ENCODE data around the gene PPIE.

PPIE gene

GRCh38 chr1:39721664-39722063 is 17.0 kb upstream of the PPIE start:
- no peak for DNase-seq

GRCh38 chr1:39722495-39722894 is 16.2 kb upstream of the PPIE start:
- no peak for DNase-seq

DNA sequence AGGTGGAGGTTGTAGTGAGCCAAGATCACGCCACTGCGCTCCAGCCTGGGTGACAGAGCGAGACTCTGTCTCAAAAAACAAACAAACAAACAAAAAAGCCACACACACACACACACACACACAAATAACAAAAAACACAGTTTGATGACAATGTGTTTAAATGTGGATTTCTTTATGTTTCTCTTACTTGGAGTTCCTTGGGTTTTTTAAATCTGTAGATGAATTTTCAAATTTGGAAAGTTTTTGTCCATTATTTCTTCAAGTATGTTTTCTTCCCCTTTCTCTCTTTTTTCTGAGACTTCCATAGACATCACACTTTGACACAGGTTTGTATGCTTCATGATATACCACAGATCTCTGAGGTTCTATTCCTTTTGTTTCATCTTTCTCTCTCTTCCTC is 12.1 kb upstream of the PPIE start:
- DNase-seq, result no peak

- no peak for DNase-seq
Observed at GRCh38 chr1:39727221-39727931, 11.3 kb upstream of the PPIE start.

- DNase-seq, result no peak
Observed at GRCh38 chr1:39727932-39728317, 10.8 kb upstream of the PPIE start.

DNA sequence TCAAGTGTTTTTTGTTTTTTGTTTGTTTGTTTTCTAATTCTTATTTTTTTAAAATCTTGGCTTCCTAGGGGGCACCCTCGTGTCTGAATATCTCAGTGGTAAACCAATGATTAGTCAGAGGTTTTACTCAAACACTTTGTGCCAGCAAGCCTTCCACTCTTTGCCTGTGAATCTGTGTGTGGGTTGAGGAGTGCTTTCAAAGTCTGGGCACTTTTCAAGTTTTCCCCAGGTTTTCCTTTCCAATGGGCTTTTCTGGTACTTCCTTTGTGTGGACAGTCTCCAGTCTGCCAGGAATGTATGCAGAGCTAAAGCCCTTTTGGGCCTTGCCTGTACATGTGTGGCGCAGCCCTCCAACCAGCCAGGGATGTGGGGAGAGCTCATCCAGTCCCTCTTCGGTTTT is 9.7 kb upstream of the PPIE start:
- no peak for DNase-seq

DNA sequence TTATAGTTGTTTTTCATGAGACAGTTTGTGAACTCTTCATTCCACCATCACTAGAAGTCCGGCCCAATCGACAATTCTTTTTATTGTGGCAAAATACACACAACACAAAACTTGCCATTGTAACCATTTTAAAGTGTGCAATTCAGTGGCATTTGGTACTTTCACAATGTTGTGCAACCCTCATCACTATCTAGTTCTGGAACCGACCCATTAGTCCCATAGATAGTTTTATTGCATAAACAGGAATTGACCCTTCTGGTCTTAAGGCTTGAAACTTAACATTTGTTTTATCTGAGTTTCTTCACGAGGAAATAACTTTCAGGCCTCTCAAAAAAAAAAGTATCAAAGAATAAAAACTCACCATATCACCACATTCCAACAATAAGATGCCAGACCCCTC is 8.8 kb upstream of the PPIE start:
- no peak for DNase-seq

DNA sequence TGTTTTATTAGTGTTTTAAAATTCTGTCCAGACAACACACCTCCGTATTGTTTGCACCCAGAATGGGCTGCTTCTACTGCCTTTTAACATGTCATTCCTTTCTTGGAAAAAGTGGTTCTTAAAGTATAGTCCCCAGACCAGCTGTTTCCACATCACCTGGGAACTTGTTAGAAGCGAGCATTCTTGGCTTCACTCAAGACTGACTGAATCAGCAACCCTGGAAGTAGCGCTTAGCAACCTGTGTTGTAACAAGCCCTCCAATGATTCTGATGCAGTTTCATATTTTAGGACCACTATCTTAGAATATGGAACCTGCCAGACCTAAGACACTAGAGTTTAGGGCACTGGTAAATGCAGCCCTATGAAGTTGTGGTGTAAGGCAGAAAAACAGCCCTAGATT is 6.0 kb upstream of the PPIE start:
- no peak for DNase-seq

DNA sequence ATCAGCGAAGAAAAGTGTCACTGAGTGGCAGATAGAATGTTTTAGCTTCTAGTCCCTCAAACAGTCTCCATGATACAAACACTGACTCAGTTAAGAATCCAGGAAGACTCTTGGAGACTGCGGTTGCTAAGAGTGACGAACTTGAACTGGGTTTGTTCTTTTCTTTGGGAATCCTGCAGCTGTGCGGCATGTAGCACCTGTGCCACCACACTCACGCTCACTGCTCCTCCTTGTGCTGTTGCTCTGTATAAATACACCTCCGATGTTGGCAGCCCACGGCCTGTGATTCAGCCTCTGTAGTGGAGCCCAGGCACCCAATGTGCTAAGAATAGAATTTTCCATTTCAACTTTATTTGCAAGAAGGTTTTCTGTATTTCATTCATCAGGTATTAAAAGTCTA is 5.5 kb upstream of the PPIE start:
- DNase-seq, result no peak

GRCh38 chr1:39735731-39736130 is 3.0 kb upstream of the PPIE start:
- no peak for DNase-seq

DNA sequence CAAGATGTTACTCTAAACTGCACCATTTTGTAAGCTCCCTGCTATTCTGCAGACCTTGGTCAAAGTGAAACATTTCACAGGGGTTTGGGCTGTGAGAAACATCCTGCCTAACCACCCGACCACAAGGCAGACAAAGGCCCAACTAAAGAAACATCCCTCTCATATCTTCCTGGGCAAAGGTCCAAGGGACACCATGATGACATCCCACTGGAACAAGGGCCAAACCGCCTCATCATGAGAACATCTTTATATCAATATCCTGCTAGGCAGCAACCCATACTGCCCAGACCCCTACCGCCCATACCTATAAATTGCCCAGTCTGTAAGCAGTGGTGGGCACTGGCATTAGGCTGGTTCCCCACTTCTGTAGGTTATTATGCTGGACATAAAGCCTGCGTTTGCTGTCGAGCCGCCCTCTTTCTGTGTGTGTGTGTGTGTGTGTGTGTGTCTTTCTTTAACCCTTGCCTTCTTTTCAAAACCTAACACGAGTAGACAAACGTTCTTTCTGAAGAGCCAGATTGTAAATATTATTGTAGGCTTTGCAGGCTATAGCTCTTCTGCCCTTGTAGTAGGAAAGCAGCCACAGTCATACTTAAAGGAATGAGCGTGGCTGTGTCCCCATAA is 1.0 kb upstream of the PPIE start:
- no peak for DNase-seq

DNA sequence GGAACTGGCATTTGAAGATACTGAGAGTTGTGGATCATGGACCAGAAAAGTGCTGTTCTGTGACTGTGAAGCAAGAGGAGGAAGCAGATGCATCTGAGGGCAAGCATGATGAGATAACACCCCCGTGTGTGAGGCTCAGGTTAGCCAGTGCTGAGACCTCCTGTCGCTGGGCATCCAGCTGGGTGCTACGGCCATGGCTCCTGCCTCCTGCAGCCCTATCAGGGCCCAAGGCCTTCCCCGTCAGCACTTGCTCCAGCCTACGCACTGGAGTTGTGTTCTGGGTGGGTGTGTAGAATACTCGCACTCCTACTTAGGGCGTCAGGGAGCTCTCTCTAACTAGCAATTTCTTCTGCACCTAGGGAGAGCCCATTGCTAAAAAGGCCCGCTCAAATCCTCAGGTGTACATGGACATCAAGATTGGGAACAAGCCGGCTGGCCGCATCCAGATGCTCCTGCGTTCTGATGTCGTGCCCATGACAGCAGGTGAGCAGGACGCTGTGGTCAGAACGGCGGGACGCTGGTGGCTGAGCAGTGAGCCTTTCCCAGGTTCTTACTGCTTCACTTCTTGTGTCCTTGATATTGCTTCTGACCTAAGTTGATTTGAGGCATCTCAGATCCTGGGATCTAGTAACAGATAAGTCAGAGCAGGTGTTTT is 6.5 kb downstream of the PPIE start:
- DNase-seq, result no peak

- DNase-seq, result no peak
Observed at GRCh38 chr1:39751595-39751994, 12.9 kb downstream of the PPIE start.

DNA sequence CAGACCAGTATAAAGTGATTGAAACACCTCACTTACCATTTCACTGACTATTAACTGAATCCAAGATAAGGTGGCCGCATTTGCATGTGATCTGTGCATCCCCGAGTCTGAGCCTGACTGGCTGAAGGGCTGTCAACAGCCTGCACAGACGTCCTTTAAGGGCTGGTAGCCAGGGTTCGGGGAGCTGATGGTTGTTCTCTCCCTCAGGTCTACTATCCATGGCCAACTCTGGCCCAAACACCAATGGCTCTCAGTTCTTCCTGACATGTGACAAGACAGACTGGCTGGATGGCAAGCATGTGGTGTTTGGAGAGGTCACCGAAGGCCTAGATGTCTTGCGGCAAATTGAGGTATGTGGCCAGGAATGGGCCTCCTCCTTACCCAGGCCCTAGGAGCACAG is 14.0 kb downstream of the PPIE start:
- no peak for DNase-seq

DNA sequence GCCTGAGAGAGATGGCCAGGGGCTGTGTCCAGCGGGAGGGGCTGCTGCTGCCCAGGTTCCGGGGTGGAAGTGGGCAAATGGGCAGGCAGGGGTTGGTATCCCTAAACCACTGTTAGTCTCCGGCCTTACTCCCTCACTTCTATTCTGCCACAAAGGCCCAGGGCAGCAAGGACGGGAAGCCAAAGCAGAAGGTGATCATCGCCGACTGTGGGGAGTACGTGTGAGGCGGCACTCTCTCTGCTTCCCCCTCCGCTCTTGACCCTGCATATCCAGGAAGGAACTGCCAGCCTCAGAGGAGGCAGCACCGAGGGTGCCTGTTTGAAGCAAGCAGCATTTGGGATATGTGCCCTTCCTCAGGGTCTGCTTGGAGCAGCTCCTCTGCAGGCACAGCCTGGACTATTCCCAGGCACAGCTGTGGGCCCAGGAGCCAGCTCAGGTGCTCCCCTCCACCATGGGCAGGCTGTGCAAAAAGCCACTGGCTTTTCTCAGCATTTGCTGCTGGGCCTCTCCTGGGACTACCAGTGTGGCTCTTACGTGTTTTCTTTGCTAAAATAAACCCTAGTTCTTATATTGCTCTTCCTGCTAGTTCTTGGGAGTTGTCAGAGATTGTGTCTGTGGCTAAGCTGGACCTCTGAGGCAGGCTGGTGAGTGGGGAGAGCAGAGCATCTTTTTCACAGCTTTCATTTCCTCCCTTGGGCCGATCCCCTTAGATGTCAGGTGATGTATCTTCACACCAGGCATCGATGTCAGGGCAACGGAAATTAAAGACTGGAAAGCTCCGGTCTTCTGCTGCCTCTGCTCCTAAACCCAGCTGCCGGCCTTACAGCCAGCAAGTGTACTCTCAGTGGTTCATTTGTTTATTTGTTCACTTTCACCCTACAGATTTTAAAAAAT is 14.7 kb downstream of the PPIE start:
- no peak for DNase-seq

DNA sequence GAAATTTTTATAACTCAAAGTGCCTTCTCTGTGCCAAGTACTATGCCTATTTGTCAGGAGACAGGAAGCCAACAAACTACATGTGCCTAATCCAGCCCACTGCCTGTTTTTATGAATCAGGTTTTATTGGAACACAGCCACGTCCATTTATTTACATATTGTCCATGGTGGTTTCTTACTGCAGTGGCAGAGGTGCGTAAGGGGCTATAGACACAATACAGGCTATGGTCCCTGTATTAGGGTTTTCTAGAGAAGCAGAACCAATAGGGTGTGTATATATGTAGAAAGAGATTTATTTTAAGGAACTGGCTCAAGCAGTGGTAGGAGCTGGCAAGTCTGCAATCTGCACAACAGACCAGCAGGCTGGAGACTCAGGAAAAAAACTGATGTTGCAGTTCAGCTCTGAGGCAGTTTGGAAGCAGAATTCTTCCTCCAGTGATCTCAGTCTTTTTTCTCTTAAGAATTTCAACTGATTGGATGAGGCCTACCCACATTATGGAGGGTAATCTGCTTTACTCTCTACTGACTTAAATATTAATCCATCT is 15.4 kb downstream of the PPIE start:
- no peak for DNase-seq

DNA sequence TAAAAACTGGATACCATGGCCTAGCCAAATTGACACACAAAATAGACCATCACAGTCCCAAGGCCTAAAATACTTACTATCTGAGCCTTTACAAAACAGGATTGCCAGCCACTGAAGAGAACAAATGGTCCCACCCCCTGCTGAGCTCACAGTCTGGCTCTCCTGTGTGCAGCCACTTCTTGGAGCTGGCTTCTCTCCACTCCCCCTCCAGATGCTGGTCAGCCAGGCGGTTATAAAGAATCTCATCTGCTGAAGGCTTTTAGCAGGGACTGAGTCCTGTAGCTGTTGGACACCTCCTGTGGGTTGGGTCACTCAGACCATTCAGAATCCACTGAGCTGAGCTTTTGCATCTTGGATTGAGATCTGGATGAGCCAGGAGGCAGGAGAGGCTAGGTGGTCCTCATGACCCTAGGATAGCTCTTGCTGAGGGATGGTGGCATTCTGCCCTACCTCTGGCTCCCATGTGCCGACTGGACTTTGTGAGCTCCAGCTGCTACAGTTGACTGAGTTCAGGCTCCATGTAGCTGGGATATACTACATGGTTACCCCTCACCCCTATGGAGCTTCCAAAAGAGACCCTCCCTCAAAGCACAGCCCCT is 16.3 kb downstream of the PPIE start:
- DNase-seq, result no peak

DNA sequence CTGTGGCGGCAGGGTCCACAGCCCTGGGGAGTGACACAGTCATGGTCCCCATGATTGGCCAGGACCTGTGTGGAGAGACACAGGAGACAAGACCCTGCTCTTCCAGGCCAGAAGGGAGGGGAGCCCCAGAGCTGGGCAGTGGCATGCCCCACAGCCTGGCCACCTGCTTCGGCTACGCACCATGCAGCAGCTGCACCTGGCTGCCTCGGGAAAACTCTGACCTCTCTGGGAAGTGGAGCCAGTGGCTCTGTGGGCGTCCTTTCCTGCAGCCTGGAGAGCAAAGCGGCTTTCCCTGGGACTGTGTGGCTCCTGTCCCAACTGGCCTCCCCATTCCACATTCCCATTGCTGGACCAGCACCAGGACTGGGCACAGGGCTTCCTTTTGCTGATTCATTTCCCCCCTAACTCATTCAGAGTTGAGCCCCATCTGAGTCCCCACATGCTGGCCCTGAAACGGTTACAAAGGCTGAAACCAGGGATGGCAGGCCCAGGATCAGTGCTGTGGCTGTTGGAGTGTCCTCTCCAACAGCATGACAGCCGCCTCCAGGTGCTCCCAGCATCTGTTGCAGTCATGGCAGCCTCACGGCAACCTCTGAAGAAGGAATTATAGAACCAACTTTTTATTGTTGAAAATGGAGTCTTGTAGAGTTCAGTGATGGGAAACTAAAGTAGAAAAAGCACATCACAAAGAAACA is 17.4 kb downstream of the PPIE start:
- no peak for DNase-seq

- no peak for DNase-seq
Observed at GRCh38 chr1:39757501-39757900, 18.8 kb downstream of the PPIE start.

DNA sequence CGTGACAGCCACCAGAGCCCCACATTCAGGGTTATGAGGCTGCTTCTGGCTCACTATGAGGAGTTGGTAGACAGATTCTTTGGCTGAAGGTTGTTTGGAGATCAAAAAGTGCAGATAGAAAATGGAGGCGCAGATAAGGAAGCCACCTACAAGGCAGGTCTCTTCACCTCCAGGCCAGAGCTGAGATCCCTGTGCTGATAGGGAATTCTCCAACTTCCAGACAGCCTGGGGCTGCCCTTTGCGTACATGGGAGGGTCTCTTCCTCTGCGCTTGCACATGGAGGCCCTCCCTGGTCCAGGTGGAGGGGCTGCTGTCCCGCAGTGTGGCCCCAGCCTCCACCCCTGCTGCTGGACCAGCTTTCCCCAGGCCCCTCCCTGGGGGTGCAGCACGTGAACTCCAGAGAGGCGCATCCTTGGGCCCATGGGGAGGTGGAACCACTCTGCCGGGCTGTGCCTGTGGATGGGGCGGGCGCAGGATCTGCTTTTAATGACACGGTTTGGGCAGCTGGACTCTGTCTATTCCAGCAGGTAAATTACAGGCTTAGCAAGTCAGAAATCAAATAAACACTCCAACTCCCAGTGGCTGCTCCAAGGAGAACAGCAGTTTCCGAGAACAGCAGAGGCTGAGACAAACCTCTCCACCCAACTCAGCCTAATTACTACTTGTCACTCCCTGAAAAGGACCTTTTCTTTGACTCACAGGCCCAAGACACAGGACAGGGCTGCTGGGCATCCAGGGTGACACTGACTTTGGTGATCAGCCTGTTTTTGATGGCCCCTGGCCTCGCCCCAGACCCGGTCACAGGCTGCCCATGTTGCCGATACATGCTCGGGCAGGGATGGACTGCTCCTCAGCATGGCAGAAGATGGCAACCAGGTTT is 20.1 kb downstream of the PPIE start:
- DNase-seq, result no peak

- DNase-seq, result no peak
Observed at GRCh38 chr1:39759436-39759726, 20.7 kb downstream of the PPIE start.
